ENCODE data around the gene MET. TPM values are rescaled to one million over a fixed set of nuclear protein-coding genes. Genes with fewer than 3 reads are reported as not detected.
"Not testable (repeated sequence)": the region's sequence is repeated elsewhere in the genome, so short reads cannot be mapped to it uniquely, and the experiment has no call there.

Gene MET
- total RNA-seq, 2 experiments from 2014 or later: 0.58 to 0.72 TPM

DNA sequence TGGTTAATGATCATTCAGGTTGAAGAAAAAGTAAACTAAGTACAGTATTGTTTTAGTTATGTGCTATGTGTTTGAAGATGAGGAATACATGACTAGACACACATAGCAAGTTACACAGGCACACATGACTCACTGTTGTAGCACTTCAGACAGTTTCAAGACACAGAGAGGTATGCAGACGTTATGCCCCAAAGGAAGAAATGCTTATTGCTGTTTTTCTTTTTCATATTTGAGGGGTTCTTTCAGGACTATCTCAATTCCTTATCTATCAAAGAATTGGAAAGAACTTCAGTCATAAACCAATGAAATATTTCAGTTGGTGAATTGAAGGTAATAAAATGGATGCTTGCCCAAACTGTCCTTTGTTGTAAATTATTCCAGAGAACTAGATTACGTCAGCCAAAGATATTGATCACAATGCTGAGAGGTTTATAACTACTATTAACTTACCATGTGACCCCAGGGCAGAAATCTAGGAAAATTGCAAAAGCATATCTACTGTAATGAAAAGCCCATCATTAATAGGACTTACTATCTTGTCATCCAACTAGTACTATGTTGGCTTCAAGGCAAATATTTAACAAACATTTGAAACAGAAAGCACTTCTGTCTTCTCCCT is 129.2 kb downstream of the MET start:
- no peaks in the 10 kb centered on the region for H3K36me3 Mint-ChIP-seq
- no peaks in the 10 kb centered on the region for H3K9me3 Mint-ChIP-seq
- no peak for DNase-seq
- H3K27me3 Mint-ChIP-seq: peaks cover 19% of the 10 kb centered on the region
- H3K4me1 Mint-ChIP-seq: peaks cover 2% of the 10 kb centered on the region
- no peak overlapping the region for H3K27ac Mint-ChIP-seq
- no peak overlapping the region for H3K4me3 Mint-ChIP-seq

DNA sequence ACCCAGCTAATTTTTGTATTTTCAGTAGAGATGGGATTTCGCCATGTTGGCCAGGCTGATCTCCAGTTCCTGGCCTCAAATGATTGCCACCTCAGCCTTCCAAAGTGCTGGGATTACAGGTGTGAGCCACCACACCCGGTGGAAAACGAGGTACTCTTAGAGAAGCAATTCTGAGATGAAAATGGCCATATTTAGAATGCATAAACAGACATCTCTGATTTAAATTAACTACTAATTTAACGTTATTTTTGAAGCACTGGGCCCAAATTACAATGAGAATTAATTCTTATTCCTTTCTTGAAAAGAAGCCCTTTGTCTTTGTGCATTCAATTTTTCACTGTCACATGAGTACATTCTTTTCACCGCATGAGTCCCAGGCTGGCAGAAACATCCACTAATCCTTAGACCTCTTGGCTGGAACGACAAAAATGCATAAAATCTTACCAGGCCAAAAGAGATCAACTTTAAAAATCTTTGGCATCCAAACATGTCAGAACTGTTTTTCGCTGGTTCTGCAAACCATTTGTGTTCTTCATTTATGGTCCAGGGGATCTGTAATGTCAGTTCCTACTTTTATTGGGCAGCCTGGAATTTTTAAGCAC is 130.2 kb downstream of the MET start:
- DNase-seq: no peak

GRCh38 chr7:116802746-116803152 is 130.8 kb downstream of the MET start:
- Mint-ChIP-seq H3K4me3 (no peak overlapping the region), H3K27ac (no peak overlapping the region), H3K4me1 (peaks cover 2% of the 10 kb centered on the region), H3K9me3 (no peaks in the 10 kb centered on the region), H3K36me3 (no peaks in the 10 kb centered on the region), H3K27me3 (peaks cover 19% of the 10 kb centered on the region)
- no peak for DNase-seq

More for the DNA sequence above, 130.2 kb downstream of the MET start:
- Mint-ChIP-seq H3K4me1 (peaks cover 2% of the 10 kb centered on the region), H3K36me3 (no peaks in the 10 kb centered on the region), H3K9me3 (no peaks in the 10 kb centered on the region), H3K27me3 (peaks cover 19% of the 10 kb centered on the region), H3K27ac (no peak overlapping the region), H3K4me3 (no peak overlapping the region)

DNA sequence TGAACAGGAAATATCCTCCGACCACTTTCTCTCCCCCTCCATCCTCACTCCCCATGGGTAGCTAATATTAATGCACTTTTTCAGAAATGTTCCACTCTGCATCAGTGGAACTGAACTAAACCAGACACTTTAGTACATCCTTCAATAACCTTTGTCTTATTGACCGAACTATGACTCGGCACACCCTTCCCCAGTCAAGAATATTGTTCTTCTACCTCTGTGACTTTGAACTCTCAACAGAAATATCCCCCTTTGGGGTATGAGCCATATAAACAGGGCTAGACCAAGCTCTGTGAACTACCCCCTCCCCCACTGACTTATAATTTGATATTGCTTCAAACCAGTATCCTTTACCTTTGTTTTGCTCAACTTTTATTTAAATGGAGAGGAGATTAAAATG is 132.5 kb downstream of the MET start:
- H3K9me3 Mint-ChIP-seq: no peaks in the 10 kb centered on the region
- peaks cover 18% of the 10 kb centered on the region for H3K27me3 Mint-ChIP-seq
- no peak overlapping the region for H3K4me3 Mint-ChIP-seq
- H3K4me1 Mint-ChIP-seq: peaks cover 2% of the 10 kb centered on the region
- no peak overlapping the region for H3K27ac Mint-ChIP-seq
- DNase-seq: no peak
- H3K36me3 Mint-ChIP-seq: no peaks in the 10 kb centered on the region

GRCh38 chr7:116805100-116805544 is 133.1 kb downstream of the MET start:
- Mint-ChIP-seq H3K27me3 (peaks cover 16% of the 10 kb centered on the region), H3K4me3 (no peak overlapping the region), H3K4me1 (peaks cover 3% of the 10 kb centered on the region), H3K9me3 (no peaks in the 10 kb centered on the region), H3K27ac (no peak overlapping the region), H3K36me3 (no peaks in the 10 kb centered on the region)
- no peak for DNase-seq

DNA sequence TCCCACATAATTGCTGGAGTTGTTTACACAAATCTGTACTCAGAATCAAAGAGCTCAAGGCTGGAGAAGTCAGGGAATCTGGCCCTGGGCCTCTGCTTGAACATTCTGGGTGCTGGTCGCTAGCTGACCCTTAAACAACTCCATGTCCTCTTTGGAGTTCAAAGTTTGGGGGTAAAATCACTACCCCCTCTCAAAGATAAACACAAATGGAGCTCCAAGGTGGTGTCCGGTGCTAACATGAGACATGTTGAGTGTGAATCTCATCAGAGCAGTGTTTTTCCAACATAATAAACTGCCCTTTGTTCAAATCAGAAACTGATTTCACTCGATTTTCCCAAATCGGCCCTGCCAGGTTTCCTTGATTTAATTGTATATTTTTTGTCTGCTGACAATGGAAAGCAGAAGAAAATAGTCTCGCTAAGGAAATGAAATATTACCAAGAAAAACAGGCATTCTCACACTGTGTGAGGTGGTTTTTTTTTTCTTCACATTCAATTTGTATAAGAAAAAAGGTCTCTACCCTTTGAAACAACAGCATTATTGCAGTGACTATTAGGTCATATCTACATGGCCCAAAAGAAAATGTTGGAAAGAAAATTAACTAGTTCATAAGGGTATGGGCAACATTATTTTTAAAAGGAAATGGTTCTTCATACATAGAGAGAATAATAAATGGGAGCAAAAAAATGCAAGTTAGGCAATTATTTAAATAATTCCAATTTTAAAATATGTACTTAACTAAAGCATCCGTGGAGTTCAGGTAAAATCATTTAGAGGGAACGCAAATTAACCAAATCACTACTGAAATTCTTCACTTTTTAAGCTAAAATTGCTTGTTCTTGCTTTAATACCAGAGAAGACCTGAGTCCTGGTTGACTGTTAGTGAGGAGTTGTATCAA is 134.3 kb downstream of the MET start:
- Mint-ChIP-seq H3K27ac (no peak overlapping the region), H3K9me3 (no peaks in the 10 kb centered on the region), H3K27me3 (peaks cover 11% of the 10 kb centered on the region), H3K4me3 (no peak overlapping the region), H3K36me3 (no peaks in the 10 kb centered on the region), H3K4me1 (peaks cover 3% of the 10 kb centered on the region)
- no peak for DNase-seq

DNA sequence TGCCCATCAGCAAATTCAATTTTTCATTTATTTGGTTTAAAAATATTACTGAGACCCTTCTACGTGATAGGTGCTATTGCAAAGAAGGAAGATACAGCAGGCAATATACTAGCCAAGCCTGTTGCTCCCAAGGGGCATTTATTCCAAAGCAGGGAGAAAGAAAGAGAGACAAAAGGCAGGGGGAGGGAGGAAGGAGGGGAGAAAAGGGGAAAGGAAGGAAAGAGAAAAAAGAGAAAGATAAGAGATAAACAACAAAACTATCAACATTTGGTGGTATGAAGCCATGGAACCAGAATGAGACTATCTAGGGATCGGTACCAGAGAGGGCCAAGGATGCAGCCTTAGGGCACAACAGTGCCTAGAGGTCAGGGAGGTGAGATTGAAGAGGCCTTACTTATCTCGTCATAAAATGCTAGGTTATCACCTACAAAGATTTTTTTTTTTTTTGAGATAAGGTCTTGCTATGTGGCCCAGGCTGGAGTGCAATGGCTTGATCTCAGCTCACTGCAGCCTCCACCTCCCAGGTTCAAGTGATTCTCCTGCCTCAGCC is 135.1 kb downstream of the MET start:
- H3K9me3 Mint-ChIP-seq: no peaks in the 10 kb centered on the region
- H3K4me1 Mint-ChIP-seq: peaks cover 3% of the 10 kb centered on the region
- H3K27ac Mint-ChIP-seq: no peak overlapping the region
- no peak overlapping the region for H3K4me3 Mint-ChIP-seq
- no peak for DNase-seq
- H3K36me3 Mint-ChIP-seq: no peaks in the 10 kb centered on the region
- peaks cover 8% of the 10 kb centered on the region for H3K27me3 Mint-ChIP-seq

- no peak for DNase-seq
- no peak overlapping the region for H3K4me3 Mint-ChIP-seq
- no peak overlapping the region for H3K27ac Mint-ChIP-seq
Measured at GRCh38 chr7:116809636-116810266, 137.8 kb downstream of the MET start.

GRCh38 chr7:116810267-116811116 is 138.5 kb downstream of the MET start:
- Mint-ChIP-seq H3K4me1 (peaks cover 1% of the 10 kb centered on the region), H3K36me3 (no peaks in the 10 kb centered on the region), H3K27me3 (no peaks in the 10 kb centered on the region), H3K9me3 (no peaks in the 10 kb centered on the region), H3K27ac (no peak overlapping the region), H3K4me3 (no peak overlapping the region)
- no peak for DNase-seq

More at GRCh38 chr7:116809636-116810266, 137.8 kb downstream of the MET start:
- no peaks in the 10 kb centered on the region for H3K9me3 Mint-ChIP-seq
- H3K27me3 Mint-ChIP-seq: no peaks in the 10 kb centered on the region
- H3K4me1 Mint-ChIP-seq: peaks cover 1% of the 10 kb centered on the region
- no peaks in the 10 kb centered on the region for H3K36me3 Mint-ChIP-seq

GRCh38 chr7:116811768-116812167 is 139.8 kb downstream of the MET start:
- no peak for DNase-seq
- no peaks in the 10 kb centered on the region for H3K36me3 Mint-ChIP-seq
- no peak overlapping the region for H3K27ac Mint-ChIP-seq
- peaks cover 1% of the 10 kb centered on the region for H3K4me1 Mint-ChIP-seq
- no peaks in the 10 kb centered on the region for H3K9me3 Mint-ChIP-seq
- H3K4me3 Mint-ChIP-seq: no peak overlapping the region
- H3K27me3 Mint-ChIP-seq: no peaks in the 10 kb centered on the region

DNA sequence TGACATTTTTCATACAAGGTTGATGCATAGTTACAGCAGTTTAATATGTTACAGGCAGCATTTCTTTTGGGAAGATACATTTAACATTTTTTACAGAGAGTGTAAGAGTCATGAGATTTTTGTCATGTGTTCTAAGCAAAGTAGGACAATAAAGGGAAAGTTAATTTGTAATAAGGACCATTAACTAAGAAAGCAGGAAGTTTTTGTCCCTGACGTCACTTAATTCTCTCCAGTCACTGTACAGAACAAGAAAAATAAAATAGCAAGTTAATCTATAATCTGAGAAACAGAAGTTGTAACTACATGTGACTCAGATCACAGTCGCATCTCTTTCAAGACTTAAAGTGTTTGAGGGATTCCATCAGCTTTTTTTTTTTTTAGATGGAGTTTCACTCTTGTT is 140.9 kb downstream of the MET start:
- no peaks in the 10 kb centered on the region for H3K9me3 Mint-ChIP-seq
- no peak for DNase-seq
- H3K4me3 Mint-ChIP-seq: no peak overlapping the region
- H3K27ac Mint-ChIP-seq: no peak overlapping the region
- H3K27me3 Mint-ChIP-seq: no peaks in the 10 kb centered on the region
- H3K36me3 Mint-ChIP-seq: no peaks in the 10 kb centered on the region
- peaks cover 1% of the 10 kb centered on the region for H3K4me1 Mint-ChIP-seq

GRCh38 chr7:116813371-116813770 is 141.4 kb downstream of the MET start:
- not testable (repeated sequence) for DNase-seq, H3K36me3 Mint-ChIP-seq, H3K27me3 Mint-ChIP-seq, H3K9me3 Mint-ChIP-seq, H3K4me3 Mint-ChIP-seq, H3K4me1 Mint-ChIP-seq, H3K27ac Mint-ChIP-seq

- DNase-seq: no peak
- no peaks in the 10 kb centered on the region for H3K4me1 Mint-ChIP-seq
- H3K36me3 Mint-ChIP-seq: no peaks in the 10 kb centered on the region
- no peak overlapping the region for H3K27ac Mint-ChIP-seq
- no peaks in the 10 kb centered on the region for H3K27me3 Mint-ChIP-seq
- H3K4me3 Mint-ChIP-seq: no peak overlapping the region
- no peaks in the 10 kb centered on the region for H3K9me3 Mint-ChIP-seq
Measured at GRCh38 chr7:116815041-116815440, 143.0 kb downstream of the MET start.

- Mint-ChIP-seq H3K4me3 (no peak overlapping the region), H3K36me3 (no peaks in the 10 kb centered on the region), H3K4me1 (peaks cover 2% of the 10 kb centered on the region), H3K9me3 (peaks cover 6% of the 10 kb centered on the region), H3K27me3 (peaks cover 8% of the 10 kb centered on the region), H3K27ac (no peak overlapping the region)
- no peak for DNase-seq
Measured at GRCh38 chr7:116820149-116820548, 148.2 kb downstream of the MET start.
